SHP77 treated with DMSO at 0.1 percent for 48 hours (cell line): ENCODE measurements around the gene TBX21.

Source experiments
- DNase-seq: peaks from one replicate; lab custom pipeline; 2025; lab: John Stamatoyannopoulos, UW

Gene TBX21, protein sequence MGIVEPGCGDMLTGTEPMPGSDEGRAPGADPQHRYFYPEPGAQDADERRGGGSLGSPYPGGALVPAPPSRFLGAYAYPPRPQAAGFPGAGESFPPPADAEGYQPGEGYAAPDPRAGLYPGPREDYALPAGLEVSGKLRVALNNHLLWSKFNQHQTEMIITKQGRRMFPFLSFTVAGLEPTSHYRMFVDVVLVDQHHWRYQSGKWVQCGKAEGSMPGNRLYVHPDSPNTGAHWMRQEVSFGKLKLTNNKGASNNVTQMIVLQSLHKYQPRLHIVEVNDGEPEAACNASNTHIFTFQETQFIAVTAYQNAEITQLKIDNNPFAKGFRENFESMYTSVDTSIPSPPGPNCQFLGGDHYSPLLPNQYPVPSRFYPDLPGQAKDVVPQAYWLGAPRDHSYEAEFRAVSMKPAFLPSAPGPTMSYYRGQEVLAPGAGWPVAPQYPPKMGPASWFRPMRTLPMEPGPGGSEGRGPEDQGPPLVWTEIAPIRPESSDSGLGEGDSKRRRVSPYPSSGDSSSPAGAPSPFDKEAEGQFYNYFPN

DNA sequence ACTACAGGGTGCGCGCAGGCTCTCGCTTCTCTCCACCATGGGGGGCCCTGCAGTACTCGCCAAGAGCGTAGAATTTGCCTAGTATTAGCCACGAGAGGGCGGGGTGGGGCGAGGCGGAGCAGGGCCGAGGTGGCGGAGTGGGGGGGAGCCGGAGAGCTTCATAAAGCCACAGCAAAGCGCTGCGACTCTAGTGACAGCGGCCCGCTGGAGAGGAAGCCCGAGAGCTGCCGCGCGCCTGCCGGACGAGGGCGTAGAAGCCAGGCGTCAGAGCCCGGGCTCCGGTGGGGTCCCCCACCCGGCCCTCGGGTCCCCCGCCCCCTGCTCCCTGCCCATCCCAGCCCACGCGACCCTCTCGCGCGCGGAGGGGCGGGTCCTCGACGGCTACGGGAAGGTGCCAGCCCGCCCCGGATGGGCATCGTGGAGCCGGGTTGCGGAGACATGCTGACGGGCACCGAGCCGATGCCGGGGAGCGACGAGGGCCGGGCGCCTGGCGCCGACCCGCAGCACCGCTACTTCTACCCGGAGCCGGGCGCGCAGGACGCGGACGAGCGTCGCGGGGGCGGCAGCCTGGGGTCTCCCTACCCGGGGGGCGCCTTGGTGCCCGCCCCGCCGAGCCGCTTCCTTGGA is at the start of gene TBX21:
TSS of gene TBX21 (plus strand) at position 190 of the 627 bp plus-strand sequence. CDS start at position 409, 219 bp downstream.
- no peak for DNase-seq

DNA sequence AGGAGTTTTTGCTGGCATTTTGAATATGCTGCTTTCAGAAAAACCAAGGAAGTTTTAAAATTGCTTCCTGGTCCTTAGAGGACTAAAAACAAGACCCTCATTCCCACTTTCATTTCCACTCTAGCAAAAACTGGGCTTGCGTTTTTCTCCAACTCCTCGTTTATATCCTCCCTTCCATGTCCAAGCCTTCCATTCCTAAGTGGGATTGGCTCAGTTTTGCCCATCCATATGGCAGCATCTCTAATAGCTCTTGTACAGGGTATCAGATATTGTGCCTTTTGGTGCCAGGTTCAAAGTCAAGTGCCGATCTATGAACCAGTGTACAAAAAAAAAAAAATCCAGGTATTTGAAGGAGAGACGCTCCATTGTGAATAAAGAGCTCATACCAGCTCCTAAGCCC is 49.0 kb upstream of the TBX21 start:
- DNase-seq = no peak

DNA sequence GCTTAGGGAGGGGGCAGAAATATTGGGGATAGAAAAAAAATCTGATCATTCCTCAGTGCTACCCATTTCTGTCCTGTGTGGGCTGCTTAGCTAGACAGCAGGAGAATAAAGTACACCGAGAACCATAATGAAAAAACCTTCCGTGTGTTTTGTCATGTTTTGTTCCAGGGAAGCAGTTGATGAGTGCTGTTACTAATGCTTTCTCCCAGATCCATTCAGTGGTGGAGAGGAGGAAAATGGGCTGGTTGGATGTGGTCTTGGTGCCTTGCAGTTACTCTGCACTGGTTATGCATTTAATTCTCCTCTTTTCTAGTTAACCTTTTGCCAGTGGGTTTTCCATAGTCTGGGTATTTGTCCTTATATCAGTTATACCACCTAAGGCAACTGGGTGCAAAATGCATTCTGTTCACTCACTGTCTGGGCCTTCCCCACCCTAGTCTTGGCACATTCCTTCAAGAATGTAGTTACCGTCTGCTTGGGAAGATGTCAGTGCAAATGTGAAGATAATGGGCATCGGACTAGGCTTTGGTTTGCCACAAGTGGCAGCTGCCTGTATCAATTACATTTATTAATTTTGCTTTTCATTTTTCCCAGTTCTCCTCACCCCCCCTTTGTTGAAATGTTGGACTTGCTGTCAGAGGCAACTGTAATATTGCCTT is 48.4 kb upstream of the TBX21 start:
- DNase-seq = no peak

DNA sequence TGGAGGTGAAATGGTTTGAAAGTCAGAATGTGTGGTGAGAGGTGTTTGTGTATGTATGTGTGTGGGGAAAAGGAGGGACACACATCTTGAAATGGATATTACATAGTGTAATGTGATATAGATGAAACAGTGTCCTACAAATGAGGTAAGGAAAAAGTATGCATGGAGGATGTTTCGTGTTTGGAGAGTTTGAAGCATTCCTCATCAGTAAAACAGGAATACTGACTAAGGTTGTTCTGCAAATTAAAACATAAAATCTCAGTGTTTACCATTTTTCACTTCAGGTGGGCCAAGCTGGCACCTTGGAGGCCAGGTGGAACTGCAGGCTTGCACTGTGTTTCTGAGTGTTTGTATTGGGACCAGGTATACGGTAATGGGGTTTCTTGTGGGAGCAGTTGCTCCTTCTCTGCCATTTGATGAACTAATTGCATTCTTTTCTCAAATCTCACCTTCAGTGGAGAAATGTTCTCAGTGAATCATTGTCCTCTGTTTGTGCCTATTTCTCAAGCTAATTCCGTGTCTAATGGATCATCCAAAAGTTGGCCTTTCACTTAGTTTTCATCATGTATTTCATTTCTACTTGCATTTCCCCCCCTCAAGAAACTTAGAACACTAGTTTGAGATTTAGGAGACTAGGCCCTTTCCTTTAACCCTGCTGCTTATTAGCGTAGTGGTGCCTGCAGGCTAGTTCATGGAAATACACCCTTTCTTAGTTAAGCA is 47.3 kb upstream of the TBX21 start:
- DNase-seq = no peak

DNA sequence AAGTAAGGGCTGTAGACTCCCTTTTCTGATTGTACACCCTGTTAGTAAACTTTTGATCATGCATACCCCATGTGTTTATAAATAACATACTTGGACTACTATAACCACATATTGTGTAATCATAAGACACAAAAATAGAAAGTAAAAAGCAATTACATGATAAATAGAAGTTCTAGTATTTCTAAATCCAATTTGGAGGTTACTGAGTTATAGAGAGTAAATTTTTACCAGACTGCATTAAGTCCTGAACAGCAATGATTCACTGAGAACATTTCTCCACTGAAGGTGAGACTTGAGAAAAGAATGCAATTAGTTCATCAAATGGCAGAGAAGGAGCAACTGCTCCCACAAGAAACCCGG is 46.8 kb upstream of the TBX21 start:
- DNase-seq = no peak

DNA sequence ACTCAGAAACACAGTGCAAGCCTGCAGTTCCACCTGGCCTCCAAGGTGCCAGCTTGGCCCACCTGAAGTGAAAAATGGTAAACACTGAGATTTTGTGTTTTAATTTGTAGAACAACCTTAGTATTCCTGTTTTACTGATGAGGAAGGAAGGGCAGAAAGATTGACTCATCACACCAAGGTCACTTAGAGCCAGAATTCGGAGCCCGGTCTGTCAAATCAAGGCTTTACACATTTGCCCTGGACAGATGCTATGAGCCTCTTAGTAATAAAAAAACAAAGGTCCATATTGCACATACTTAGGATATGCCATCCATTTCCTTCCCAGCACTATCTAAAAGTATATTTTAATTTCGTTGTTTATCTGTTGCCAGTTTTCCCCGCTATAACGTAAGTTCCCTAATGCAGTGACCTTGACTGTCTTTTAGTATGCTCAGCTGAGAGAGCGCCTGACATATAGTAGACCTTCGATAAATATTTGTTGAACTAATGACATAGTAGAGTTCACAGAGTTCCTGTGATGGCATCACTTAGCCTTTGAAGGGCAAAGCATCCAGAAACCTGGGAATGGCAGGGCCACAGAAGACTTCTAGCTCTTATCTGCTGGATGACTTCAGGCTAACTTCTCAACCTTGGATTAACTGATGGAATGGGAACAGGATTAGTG is 46.2 kb upstream of the TBX21 start:
- DNase-seq = no peak

DNA sequence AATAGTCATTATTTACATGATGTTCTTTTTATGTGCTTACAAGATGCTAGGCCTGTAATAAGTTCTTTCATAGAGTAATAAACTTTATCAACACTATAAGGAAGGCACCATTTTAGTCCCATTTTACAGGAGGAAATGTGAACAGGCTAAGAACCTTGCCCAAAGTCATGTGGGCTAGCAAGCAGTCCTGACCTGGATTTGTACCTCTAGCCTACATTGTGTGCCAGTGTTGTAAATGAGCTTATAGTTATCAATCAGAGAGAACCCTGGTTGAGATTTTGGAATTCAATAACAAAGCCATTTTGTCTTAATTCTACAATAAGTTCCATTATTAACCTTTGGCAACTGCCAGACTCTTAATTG is 45.7 kb upstream of the TBX21 start:
- DNase-seq = no peak

DNA sequence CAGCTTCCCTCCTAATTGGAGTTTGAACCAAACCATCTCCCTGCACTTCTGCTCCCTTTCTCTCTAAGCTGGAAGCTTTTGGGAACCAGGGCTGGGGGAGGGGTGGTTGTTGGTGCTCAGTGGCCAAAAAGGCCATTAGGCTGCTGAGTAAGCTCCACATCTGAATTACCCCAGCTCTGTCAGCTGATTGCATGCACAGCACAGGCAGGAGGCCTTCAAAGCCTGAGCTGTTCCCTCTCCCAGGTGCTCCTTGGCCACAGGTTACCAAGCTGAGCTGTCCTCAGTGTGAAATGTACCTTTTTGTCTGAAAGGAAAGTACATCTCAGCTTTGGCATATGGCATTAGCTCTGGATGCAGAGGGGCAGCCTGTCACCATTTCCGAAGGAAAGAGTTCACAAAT is 45.3 kb upstream of the TBX21 start:
- DNase-seq = no peak

DNA sequence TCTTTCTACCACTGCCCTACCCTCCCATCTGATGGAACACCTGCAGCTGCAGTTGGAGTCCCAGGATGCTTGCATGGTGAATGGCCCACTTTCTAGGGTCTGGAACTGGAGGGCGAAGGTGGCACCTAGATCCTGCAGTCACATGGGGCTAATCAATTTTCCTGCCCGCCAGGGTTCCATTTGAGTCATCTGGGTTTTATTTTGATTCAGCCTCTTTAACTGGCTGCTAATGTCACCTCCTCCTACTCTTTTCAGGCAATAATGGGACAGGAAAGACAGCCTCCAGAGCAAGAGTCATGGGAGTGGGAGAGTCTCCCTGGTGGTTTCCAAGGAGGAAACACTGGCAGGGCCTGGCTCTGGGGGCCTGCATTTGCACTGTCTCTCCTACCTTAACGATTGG is 42.9 kb upstream of the TBX21 start:
- no peak for DNase-seq

DNA sequence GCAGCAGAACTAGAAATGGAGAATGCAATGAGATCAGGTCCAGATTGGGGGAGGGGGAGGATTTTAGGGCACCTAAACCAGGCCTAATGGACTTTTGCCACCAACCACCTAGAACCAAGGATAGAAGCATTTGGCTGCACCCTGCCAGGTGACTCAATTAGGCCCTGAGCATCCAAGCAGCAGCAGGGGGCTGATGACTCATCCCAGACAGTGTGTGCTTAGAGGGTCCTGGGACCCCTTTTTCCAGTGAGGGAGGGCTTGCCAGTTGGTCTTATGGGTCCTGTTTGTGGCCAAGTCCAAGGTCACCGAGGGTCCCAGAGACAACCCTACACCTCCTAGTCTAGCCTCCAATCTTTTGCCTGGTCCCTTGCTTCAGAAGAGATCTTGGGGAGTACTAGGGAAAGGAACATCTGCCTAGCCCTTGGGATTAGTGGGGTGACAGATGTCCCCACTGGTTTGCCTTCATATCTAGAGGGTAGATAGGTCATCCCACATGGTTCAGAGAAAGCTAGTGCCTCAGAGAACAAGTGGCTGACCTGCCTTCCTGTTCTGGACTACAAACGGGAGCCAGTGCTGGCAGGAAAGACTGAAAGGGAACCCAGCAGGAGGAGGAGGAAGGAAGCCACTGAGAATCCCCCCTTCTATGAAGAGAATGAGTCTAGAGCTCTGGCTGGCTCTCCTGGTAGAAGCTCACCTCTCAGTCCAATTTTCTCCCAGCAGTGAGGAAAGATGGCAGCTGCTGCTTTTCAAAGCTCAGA is 40.7 kb upstream of the TBX21 start:
- no peak for DNase-seq

DNA sequence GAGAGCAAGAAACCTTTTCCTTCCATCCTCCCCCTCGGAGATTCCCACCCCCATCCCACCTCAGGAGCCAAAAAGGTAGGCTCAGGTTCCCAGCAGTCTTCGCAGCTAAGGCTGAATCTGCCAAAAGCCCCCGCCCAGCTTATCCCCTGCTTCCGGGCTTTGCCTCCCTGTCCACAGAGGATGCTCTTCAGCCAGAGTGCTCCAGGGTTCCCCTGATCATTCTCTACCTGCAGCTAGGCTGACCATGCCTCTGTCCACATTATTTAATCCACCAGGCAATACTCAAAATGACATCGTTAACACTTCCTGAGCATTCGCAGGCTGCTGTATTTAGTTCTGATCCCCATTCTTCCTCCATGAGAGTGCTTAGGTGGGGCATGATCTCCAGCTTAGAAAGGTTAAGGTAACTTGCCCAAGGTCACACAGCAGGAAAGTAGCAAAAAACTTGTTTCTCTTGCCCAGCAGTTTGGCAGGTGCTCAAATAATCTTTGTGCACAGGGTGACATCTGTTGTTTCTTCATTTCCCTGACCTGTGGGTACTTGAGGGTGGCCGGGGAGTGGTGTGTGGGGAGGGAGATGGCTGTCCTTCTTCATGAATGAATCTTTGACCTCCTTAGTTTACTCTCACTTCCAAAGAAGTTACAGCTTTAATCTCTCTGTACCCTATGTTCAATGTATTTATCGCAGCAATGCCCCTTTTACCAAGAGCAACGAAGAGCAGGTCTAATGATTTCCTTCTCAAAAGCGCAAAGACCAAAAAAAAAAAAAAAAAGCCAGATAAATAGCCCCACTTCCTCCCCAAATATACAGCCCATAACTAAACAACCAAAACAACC is 39.9 kb upstream of the TBX21 start:
- DNase-seq = peak; percentile 30

DNA sequence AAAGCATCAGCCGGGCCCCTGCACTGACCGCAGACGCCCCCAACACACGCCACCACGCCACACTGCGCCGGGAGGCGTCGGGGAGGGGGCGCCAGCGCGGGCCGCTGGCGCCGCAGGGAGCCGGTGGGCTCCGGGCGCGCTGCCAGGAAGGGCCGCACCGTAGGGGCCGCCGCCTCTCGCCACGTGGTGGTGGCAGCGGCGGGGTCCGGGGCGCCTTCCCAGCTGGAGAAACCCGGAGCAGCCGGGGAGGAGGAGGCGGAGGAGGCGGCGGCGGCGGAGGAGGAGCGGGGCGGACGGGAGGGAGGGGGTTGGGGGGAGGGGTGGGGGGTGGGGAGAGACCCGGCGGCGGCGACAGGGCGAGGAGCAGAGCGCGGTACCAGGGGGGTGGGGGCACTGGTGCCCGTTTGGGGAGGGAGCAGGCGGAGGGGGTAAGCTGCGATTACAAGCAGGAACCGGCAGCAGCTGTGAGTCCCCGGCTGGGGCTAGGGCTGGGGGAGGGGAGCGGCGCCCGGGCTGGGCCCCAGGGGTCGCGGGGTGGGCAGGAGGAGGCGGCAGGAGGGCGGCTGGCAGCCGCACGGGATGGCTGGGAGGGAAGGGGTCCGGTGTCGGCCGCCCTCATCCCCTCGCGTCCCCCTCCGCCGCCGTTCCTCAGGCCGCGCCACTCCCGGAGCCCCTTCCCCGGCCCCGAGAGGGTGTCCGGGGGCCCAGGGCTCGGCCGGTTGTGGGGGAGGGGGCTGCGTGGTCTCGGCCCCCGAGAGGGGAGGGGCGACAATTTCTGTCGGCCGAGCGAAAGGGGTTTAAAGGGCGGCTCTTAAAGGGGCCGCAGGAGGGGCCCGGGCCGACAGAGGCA is 39.1 kb upstream of the TBX21 start, which contains the start of gene TBKBP1:
TSS of gene TBKBP1 (plus strand) at position 431 of the 850 bp plus-strand sequence. CDS start 1,952 bp downstream, outside the sequence.
- DNase-seq = no peak

DNA sequence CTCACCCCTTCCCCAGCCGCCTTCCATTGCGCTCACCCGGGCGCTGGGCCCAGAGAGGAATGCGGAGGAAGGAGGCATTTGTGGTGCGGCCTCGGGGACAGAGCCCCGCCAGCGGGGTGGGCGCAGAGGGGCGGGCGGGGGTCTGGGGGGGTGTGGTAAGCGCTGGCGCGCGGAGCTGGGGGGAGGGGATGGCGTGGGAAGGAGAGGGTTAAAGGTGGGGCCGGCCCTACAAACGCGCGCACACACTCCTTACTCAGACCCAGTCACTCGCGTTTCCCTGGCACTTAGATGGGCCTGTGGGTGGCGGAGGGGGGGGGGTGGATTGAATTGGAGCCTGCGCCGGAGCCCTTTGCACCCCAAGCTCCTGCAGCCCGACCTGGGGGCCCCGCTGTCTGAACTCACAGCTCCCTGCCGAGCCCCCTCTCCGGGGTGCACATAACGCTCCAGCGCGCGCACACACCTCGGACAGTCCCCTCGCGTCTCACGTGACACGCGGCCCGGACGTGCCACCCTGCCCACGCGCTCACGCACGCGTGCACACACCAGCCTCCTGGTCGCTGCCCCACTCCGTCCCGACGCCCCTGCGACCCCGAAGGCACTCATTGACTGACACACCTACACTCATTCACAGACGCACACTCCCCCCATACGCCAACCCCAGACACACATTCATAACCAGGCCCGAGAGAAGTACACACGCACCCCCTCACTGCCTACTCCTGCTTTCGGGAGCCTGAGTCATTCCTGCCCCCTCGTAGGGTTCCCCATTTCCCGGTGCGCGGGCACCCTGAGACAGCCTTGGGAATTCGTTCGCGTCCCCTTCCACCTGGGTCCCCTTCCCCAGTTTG is 38.2 kb upstream of the TBX21 start:
- no peak for DNase-seq

DNA sequence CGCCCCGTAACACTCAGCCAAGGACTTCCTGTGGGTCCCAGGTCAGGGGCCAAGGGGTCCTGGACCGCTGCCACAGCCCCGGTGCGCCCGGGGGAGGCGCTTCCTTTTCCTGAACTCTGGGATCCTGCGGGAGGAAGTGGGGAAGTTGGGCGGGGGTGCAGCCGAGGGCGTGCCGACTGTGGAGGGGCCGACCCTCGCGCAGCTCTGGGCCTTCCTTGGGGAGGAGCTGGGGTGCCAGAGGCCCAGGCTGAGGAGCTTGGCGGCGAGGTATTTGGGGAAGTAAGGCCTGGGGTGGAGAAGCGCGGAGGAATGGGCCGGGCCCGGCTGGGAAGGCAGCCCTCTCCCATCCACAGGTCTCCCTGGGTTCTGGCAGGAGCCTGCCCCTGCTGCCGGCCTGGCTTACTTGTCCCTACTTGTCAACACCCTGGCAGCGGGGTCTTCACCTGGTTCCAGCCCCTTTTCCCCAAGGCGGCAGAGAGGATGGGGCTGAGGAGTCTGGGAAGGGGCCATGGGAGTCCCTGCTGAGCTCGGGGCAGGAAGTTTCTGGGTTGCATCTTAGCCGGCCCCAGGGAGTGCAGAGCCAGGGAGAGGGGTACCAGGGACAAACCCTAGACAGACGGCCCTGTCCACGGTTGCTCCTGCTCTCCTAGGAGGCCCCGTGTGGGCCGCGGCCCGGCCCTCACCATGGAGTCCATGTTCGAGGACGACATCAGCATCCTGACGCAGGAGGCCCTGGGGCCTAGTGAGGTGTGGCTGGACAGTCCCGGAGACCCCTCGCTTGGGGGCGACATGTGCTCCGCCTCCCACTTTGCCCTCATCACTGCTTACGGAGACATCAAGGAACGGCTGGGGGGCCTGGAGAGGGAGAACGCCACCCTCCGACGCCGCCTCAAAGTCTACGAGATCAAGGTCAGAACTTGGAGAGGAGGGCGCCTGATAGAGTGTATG is 37.3 kb upstream of the TBX21 start:
- DNase-seq = no peak

DNA sequence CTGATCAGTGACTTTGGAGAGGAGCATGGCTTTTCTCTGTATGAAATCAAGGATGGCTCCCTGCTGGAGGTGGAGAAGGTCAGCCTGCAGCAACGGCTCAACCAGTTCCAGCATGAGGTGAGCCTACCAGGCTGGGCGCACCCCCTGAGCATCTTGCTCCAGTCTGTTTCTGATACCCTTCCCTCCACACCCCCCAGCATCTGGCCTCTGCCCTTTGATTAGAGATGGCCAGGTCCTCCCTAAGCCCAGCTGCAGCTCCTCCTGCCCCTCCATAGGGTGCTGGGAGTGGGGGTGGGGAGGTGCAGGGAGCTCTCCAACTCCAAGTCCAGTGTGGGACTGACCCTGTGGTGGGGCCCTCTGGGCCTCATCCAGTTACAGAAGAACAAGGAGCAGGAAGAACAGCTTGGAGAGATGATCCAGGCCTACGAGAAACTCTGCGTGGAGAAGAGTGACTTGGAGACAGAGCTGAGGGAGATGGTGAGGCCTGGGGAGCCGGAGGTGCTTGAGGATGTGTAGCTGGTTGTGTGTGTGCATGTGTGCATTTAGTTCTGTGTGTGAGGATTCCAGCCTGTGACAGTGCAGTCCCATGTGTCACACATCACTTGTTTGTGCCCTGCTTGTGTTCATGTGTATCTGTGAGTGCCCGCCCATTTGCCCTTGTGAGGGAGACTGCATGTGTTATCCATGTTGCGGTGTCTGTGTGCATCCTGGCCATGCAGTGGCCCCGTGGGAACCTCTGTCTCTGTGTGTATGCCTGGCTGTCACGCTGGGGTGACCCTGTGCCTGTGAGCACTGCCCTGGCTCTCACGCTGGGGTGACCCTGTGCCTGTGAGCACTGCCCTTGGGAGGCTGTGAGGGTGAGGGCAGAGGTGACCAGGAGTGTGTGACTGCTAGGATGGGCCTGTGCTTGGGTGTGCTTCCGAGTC is 36.1 kb upstream of the TBX21 start:
- no peak for DNase-seq
